ENCODE results near the gene RAB17.

DNA sequence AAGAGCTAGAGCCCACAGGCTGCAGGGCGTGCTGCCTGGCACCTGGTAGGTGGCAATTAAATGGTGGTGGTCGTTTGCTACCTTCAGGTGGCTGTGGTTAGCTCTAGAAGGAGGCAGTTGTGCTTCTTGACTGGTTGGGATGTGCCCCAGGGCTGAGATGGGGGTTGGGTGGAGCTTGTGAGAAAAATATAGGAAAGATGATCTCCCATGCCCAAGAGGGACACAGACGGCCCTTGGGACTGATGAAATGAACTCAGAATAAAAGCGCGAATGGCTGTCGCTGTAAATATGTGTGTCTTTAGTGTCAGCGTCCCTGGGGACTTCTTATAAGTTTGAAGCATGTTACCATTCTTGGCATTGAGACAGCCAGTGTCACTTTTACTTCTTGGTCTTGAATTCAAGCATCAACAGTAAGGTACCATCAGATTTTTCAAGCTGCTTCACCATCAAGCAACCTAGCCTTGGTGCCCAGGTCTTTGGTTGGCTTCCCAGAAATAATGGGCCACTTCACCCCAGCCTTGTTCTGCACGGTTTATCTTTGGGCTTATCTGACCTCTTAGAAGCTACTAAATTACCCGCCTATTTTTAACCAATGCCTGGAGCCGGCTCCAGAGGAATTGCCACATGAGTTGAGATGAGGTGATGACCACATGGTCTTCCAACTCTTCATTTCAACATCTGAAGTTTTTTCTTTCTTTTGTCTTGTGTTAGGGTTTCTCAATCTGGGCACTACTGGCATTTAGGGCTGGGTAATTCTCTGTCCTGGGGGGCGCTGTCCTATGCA, 48.7 kb upstream of the RAB17 start:
- TF ChIP-seq, protein P1, sequence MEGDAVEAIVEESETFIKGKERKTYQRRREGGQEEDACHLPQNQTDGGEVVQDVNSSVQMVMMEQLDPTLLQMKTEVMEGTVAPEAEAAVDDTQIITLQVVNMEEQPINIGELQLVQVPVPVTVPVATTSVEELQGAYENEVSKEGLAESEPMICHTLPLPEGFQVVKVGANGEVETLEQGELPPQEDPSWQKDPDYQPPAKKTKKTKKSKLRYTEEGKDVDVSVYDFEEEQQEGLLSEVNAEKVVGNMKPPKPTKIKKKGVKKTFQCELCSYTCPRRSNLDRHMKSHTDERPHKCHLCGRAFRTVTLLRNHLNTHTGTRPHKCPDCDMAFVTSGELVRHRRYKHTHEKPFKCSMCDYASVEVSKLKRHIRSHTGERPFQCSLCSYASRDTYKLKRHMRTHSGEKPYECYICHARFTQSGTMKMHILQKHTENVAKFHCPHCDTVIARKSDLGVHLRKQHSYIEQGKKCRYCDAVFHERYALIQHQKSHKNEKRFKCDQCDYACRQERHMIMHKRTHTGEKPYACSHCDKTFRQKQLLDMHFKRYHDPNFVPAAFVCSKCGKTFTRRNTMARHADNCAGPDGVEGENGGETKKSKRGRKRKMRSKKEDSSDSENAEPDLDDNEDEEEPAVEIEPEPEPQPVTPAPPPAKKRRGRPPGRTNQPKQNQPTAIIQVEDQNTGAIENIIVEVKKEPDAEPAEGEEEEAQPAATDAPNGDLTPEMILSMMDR (IDR thresholded peaks at IDR 0.05), result no peak
- TF ChIP-seq POLR2A (IDR thresholded peaks at IDR 0.05), result no peak

Measured in adrenal gland (tissue), 5 donors.